SK-N-SH treated with all-trans-retinoic acid at 6 μM for 48 hours (cell line): Measurements from ENCODE around the gene PRPF40B.
"Not testable (repeated sequence)": the region's sequence is repeated elsewhere in the genome, so short reads cannot be mapped to it uniquely, and the experiment has no call there.

ENCODE experiments used
- ATAC-seq: fragments of 200-7000 bp; cut with Tn5 transposase; 3 replicates; pipeline ENCODE4 v1.9.1; 2020; ENCODE audit warnings: mild to moderate bottlenecking, moderate library complexity
- BACH2 ChIP-seq: fragments of 250-450 bp; sonication (Bioruptor Pico); IDR thresholded peaks from 2 replicates; pipeline ENCODE4 v1.9.0; 2021; ENCODE audit warnings: mild to moderate bottlenecking, borderline replicate concordance
- CSDC2 ChIP-seq: fragments of 250-450 bp; sonication (Bioruptor Pico); IDR thresholded peaks from 2 replicates; pipeline ENCODE4 v1.5.0; 2020; ENCODE audit warnings: mild to moderate bottlenecking, moderate library complexity
- ESRRG ChIP-seq: fragments of 250-450 bp; sonication (Bioruptor Pico); IDR thresholded peaks from 2 replicates; pipeline ENCODE4 v1.6.1; 2021; ENCODE audit warnings: mild to moderate bottlenecking
- GLIS3 ChIP-seq: fragments of 250-450 bp; sonication (Bioruptor Pico); IDR thresholded peaks from 2 replicates; pipeline ENCODE4 v1.5.0; 2020; ENCODE audit warnings: mild to moderate bottlenecking, moderate library complexity
- ISL1 ChIP-seq: fragments of 250-450 bp; sonication (Bioruptor Pico); IDR thresholded peaks from 2 replicates; pipeline ENCODE4 v2.1.2; 2022; ENCODE audit warnings: mild to moderate bottlenecking, moderate library complexity
- OSR1 ChIP-seq: fragments of 250-450 bp; sonication (Bioruptor Pico); IDR thresholded peaks from 2 replicates; pipeline ENCODE4 v1.8.0; 2022; ENCODE audit warnings: moderate library complexity, mild to moderate bottlenecking, inconsistent platforms
- PPARA ChIP-seq: fragments of 250-450 bp; sonication (Bioruptor Pico); IDR thresholded peaks from 2 replicates; pipeline ENCODE4 v1.5.0; 2020; ENCODE audit warnings: mild to moderate bottlenecking, borderline replicate concordance
- RARB ChIP-seq: fragments of 250-450 bp; sonication (Bioruptor Pico); IDR thresholded peaks from 2 replicates; pipeline ENCODE4 v1.8.0; 2021; ENCODE audit warnings: mild to moderate bottlenecking, moderate library complexity
- SNAI2 ChIP-seq: fragments of 250-450 bp; sonication (Bioruptor Pico); IDR thresholded peaks from 2 replicates; pipeline ENCODE4 v1.5.0; 2020; ENCODE audit warnings: mild to moderate bottlenecking, moderate library complexity
- TCF4 ChIP-seq: fragments of 250-450 bp; sonication (Bioruptor Pico); IDR thresholded peaks from 2 replicates; pipeline ENCODE4 v1.8.0; 2021; ENCODE audit warnings: mild to moderate bottlenecking, moderate library complexity, borderline replicate concordance
- TOX ChIP-seq: fragments of 250-450 bp; sonication (Bioruptor Pico); IDR thresholded peaks from 2 replicates; pipeline ENCODE4 v1.8.0; 2021; ENCODE audit warnings: mild to moderate bottlenecking, moderate library complexity, borderline replicate concordance
- ZFP3 ChIP-seq: fragments of 250-450 bp; sonication (Bioruptor Pico); IDR thresholded peaks from 2 replicates; pipeline ENCODE4 v1.5.0; 2020; ENCODE audit warnings: mild to moderate bottlenecking, moderate library complexity
- ZFP30 ChIP-seq: fragments of 450-650 bp; formaldehyde crosslinking; IDR thresholded peaks from 2 replicates; pipeline ENCODE4 v1.5.0; 2022; ENCODE audit warnings: mild to moderate bottlenecking, moderate library complexity
- ZNF565 ChIP-seq: fragments of 450-650 bp; formaldehyde crosslinking; conservative IDR thresholded peaks from 2 replicates; pipeline ENCODE4 v1.5.0; 2020; ENCODE audit warnings: low read depth, mild to moderate bottlenecking, moderate library complexity
- ZNF70 ChIP-seq: fragments of 450-650 bp; formaldehyde crosslinking; IDR thresholded peaks from 2 replicates; pipeline ENCODE4 v1.5.0; 2020; ENCODE audit warnings: mild to moderate bottlenecking, moderate library complexity
- ZNF8 ChIP-seq: fragments of 450-650 bp; formaldehyde crosslinking; IDR thresholded peaks from 2 replicates; pipeline ENCODE4 v1.5.0; 2020; ENCODE audit warnings: mild to moderate bottlenecking, moderate library complexity
- TF ChIP-seq, protein P1 (sequence below): fragments of 250-450 bp; sonication (Bioruptor Pico); IDR thresholded peaks from 2 replicates; pipeline ENCODE4 v1.5.1; 2021; ENCODE audit warnings: mild to moderate bottlenecking, moderate library complexity
- TF ChIP-seq, protein P2 (sequence below): fragments of 250-450 bp; sonication (Bioruptor Pico); IDR thresholded peaks from 2 replicates; pipeline ENCODE4 v1.5.0; 2020; ENCODE audit warnings: mild to moderate bottlenecking, moderate library complexity
- TF ChIP-seq, protein P3 (sequence below): fragments of 250-450 bp; sonication (Bioruptor Pico); IDR thresholded peaks from 2 replicates; pipeline ENCODE4 v1.8.0; 2020; ENCODE audit warnings: mild to moderate bottlenecking, moderate library complexity, borderline replicate concordance
- TF ChIP-seq, protein P4 (sequence below): fragments of 250-450 bp; sonication (Bioruptor Pico); IDR thresholded peaks from 2 replicates; pipeline ENCODE4 v1.8.0; 2021; ENCODE audit warnings: low read depth, mild to moderate bottlenecking, moderate library complexity, borderline replicate concordance

PRPF40B gene

DNA sequence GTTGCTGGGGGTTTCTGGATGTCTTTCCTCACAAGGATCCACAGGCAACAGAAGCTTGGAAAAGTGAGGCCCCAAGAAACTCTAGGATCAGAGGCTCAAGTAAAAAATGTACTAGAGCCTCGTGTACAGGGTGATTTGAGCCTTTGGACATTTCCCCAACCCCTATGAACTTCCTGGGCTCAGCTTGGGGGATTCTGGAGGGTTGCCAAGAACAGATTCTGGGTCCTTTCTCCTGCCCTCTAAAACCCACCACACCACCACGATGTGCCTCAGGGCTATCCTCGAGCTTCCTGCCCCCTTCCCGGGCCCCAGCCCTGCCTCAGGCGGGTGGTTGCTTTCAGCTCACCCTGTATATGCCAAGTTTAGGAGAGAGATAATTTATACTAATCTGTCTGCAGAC lies 18.5 kb upstream of the PRPF40B start:
- no peak for ATAC-seq
- TF ChIP-seq, protein P1, sequence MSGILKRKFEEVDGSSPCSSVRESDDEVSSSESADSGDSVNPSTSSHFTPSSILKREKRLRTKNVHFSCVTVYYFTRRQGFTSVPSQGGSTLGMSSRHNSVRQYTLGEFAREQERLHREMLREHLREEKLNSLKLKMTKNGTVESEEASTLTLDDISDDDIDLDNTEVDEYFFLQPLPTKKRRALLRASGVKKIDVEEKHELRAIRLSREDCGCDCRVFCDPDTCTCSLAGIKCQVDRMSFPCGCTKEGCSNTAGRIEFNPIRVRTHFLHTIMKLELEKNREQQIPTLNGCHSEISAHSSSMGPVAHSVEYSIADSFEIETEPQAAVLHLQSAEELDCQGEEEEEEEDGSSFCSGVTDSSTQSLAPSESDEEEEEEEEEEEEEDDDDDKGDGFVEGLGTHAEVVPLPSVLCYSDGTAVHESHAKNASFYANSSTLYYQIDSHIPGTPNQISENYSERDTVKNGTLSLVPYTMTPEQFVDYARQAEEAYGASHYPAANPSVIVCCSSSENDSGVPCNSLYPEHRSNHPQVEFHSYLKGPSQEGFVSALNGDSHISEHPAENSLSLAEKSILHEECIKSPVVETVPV, result no peak
- TF ChIP-seq PPARA (CRISPR knock-in tag), result no peak
- TF ChIP-seq, protein P2, sequence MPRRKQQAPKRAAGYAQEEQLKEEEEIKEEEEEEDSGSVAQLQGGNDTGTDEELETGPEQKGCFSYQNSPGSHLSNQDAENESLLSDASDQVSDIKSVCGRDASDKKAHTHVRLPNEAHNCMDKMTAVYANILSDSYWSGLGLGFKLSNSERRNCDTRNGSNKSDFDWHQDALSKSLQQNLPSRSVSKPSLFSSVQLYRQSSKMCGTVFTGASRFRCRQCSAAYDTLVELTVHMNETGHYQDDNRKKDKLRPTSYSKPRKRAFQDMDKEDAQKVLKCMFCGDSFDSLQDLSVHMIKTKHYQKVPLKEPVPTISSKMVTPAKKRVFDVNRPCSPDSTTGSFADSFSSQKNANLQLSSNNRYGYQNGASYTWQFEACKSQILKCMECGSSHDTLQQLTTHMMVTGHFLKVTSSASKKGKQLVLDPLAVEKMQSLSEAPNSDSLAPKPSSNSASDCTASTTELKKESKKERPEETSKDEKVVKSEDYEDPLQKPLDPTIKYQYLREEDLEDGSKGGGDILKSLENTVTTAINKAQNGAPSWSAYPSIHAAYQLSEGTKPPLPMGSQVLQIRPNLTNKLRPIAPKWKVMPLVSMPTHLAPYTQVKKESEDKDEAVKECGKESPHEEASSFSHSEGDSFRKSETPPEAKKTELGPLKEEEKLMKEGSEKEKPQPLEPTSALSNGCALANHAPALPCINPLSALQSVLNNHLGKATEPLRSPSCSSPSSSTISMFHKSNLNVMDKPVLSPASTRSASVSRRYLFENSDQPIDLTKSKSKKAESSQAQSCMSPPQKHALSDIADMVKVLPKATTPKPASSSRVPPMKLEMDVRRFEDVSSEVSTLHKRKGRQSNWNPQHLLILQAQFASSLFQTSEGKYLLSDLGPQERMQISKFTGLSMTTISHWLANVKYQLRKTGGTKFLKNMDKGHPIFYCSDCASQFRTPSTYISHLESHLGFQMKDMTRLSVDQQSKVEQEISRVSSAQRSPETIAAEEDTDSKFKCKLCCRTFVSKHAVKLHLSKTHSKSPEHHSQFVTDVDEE (CRISPR knock-in tag), result no peak

DNA sequence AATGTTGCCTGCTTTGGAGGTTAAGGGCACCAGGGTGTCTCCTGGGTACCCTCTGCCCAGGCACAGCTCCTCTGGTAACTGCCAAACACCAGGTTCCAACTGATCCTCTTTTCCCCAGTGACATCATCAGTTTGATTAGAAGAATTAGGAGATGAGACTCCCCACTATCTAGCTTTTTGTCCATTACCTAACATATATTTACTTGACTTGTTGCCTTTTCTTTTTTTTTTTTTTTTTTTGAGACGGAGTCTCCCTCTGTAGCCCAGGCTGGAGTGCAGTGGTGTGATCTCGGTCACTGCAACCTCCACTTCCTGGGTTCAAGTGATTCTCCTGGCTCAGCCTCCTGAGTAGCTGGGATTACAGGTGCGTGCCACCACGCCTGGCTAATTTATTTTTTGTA lies 17.8 kb upstream of the PRPF40B start, which contains the start of gene FAM186B:
Gene FAM186B, minus strand, starts transcription at position 101 of the 400 bp plus-strand sequence. CDS start 162 bp downstream, outside the sequence.
- ATAC-seq, result not testable (repeated sequence)

DNA sequence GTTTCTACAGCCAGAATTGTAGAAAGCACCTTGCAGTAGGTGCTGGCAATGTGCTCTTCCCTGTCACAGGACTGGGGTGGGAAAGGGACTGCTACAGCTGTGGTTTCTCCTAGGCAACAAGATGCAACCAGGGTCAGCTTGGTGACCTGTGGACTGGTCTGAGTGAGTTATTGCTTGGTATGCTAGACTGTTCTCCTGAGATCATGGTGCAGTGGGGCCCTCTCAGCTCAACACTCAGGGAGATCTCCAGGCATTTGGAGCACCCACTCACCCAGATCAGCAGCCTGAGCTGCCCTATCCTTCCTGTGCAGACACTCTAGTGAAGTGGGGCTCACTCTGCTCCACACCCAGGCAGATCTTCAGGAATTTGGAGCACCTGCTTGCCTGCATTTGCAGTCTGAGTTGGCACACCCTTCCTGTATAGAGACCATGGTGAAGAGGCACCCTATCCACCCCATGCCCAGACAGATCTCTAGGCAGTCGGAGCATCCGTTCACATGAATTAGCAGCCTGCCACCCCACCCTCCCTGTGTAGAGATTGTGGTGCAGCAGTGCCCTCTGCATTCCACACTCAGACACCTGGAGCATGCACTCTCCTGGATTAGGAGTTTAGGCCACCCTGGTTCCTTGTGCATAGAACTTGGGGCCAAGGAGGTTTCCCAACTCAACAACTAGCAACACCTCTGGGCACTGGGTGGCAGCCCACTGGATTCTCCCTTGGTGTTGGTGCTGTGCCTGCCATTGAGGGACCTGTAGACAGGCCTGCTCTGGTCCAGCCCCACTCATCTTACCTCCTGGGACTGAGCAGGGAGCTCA lies 14.1 kb upstream of the PRPF40B start:
- no peak for TF ChIP-seq ZFP3 (CRISPR knock-in tag)
- TF ChIP-seq, protein P3, sequence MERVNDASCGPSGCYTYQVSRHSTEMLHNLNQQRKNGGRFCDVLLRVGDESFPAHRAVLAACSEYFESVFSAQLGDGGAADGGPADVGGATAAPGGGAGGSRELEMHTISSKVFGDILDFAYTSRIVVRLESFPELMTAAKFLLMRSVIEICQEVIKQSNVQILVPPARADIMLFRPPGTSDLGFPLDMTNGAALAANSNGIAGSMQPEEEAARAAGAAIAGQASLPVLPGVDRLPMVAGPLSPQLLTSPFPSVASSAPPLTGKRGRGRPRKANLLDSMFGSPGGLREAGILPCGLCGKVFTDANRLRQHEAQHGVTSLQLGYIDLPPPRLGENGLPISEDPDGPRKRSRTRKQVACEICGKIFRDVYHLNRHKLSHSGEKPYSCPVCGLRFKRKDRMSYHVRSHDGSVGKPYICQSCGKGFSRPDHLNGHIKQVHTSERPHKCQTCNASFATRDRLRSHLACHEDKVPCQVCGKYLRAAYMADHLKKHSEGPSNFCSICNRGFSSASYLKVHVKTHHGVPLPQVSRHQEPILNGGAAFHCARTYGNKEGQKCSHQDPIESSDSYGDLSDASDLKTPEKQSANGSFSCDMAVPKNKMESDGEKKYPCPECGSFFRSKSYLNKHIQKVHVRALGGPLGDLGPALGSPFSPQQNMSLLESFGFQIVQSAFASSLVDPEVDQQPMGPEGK (CRISPR knock-in tag), result no peak
- no peak for TF ChIP-seq CSDC2 (CRISPR knock-in tag)
- no peak for TF ChIP-seq ISL1 (CRISPR knock-in tag)
- no peak for TF ChIP-seq GLIS3 (CRISPR knock-in tag)
- TF ChIP-seq, protein P2 (CRISPR knock-in tag), result no peak
- no peak for TF ChIP-seq RARB
- no peak for TF ChIP-seq ZNF8
- TF ChIP-seq ESRRG (CRISPR knock-in tag), result no peak
- no peak for TF ChIP-seq BACH2 (CRISPR knock-in tag)
- TF ChIP-seq ZNF70 (CRISPR knock-in tag), result no peak
- TF ChIP-seq ZFP30, result no peak
- no peak for TF ChIP-seq PPARA (CRISPR knock-in tag)
- no peak for TF ChIP-seq TOX (CRISPR knock-in tag)
- no peak for TF ChIP-seq OSR1 (CRISPR knock-in tag)
- no peak for TF ChIP-seq TCF4 (CRISPR knock-in tag)
- no peak for TF ChIP-seq ZNF565 (CRISPR knock-in tag)
- TF ChIP-seq, protein P4, sequence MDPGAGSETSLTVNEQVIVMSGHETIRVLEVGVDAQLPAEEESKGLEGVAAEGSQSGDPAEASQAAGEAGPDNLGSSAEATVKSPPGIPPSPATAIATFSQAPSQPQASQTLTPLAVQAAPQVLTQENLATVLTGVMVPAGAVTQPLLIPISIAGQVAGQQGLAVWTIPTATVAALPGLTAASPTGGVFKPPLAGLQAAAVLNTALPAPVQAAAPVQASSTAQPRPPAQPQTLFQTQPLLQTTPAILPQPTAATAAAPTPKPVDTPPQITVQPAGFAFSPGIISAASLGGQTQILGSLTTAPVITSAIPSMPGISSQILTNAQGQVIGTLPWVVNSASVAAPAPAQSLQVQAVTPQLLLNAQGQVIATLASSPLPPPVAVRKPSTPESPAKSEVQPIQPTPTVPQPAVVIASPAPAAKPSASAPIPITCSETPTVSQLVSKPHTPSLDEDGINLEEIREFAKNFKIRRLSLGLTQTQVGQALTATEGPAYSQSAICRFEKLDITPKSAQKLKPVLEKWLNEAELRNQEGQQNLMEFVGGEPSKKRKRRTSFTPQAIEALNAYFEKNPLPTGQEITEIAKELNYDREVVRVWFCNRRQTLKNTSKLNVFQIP (CRISPR knock-in tag), result no peak
- no peak for TF ChIP-seq SNAI2 (CRISPR knock-in tag)
- TF ChIP-seq, all 23 proteins: peak for 0
- no peak for ATAC-seq
